HG03439 (cell line): Measurements from ENCODE around the gene ANXA2R.

ENCODE experiments used
- ATAC-seq: cut with Tn5 transposase; IDR thresholded peaks from one replicate; pipeline ENCODE4 v1.9.1; 2021; ENCODE audit warnings: mild to moderate bottlenecking, moderate library complexity; ENCODE audit not compliant: unreplicated experiment

ANXA2R gene

GRCh38 chr5:43001748-43002147 lies 38.4 kb downstream of the ANXA2R start:
- ATAC-seq = no peak

- ATAC-seq = no peak
These were observed 39.2 kb downstream of the ANXA2R start for GRCh38 chr5:43000914-43001313.

GRCh38 chr5:43000111-43000840 lies 39.8 kb downstream of the ANXA2R start:
- no peak for ATAC-seq

GRCh38 chr5:42995360-42995751 lies 44.8 kb downstream of the ANXA2R start:
- ATAC-seq = no peak

GRCh38 chr5:42994555-42995359 lies 45.4 kb downstream of the ANXA2R start:
- ATAC-seq = peak; percentile 57

GRCh38 chr5:42994246-42994554 lies 45.9 kb downstream of the ANXA2R start:
- ATAC-seq = no peak

GRCh38 chr5:42993516-42994245 lies 46.4 kb downstream of the ANXA2R start:
- peak; percentile 8 for ATAC-seq

GRCh38 chr5:42992088-42992879 lies 47.8 kb downstream of the ANXA2R start:
- ATAC-seq = peak; percentile 45

GRCh38 chr5:42991404-42992087 lies 48.6 kb downstream of the ANXA2R start:
- ATAC-seq = peak; percentile 33

GRCh38 chr5:42990892-42991291 lies 49.2 kb downstream of the ANXA2R start:
- no peak for ATAC-seq
